GM23338 (cell line): ENCODE data around the gene CHCHD5. TPM values are rescaled to one million over a fixed set of nuclear protein-coding genes. Genes with fewer than 3 reads are reported as not detected.

Experiments
- polyA plus RNA-seq: library from polyadenylated mRNA; unstranded; fragments of >200 nt; fragmentation: Nextera tagmentation; extraction: Ambion mirVana; gene quantifications from 2 replicates; pipeline ENCODE4 v1.2.1, GENCODE V29; 2016
- small RNA-seq: library from RNA; depleted of rRNA; stranded (forward); fragments of <200 nt; gene quantifications from one replicate; pipeline ENCODE3, GENCODE V24; 2014; ENCODE audit warnings: low replicate concordance
- total RNA-seq: library from RNA; depleted of rRNA; stranded (reverse); fragments of >200 nt; shearing (Covaris generic); gene quantifications from 2 replicates; pipeline ENCODE4 v1.2.3, GENCODE V29; 2014; rRNA removed

CHCHD5 gene
- total and polyA plus RNA-seq, 2 experiments from 2014 or later: 15.5 to 69.9 TPM

Small RNA genes lying within 50 kb of the gene (small RNA-seq; reads per million reads assigned to genes)
- not detected for gene RF00019

Other genes starting within 250 kb of the CHCHD5 start
- 4.9 and 8.6 TPM in 2 replicates for gene RGPD8, start 151.0 kb upstream of the CHCHD5 start, total RNA-seq
- 0.54 and 1.1 TPM in 2 replicates for gene RGPD8, start 151.0 kb upstream of the CHCHD5 start, polyA plus RNA-seq
- 34.6 and 43.9 TPM in 2 replicates for gene TTL, start 102.5 kb upstream of the CHCHD5 start, total RNA-seq
- 10.1 and 10.4 TPM in 2 replicates for gene TTL, start 102.5 kb upstream of the CHCHD5 start, polyA plus RNA-seq
- gene POLR1B, start 42.1 kb upstream of the CHCHD5 start, total RNA-seq: 43.5 and 58.3 TPM in 2 replicates
- 15.4 and 16.2 TPM in 2 replicates for gene POLR1B, start 42.1 kb upstream of the CHCHD5 start, polyA plus RNA-seq
- 81.9 and 84.3 TPM in 2 replicates for gene SLC20A1, start 61.3 kb downstream of the CHCHD5 start, total RNA-seq
- gene SLC20A1, start 61.3 kb downstream of the CHCHD5 start, polyA plus RNA-seq: 50.1 and 52.9 TPM in 2 replicates
- not detected in 2 replicates for gene NT5DC4, start 136.4 kb downstream of the CHCHD5 start, total RNA-seq
- gene NT5DC4, start 136.4 kb downstream of the CHCHD5 start, polyA plus RNA-seq: not detected in 2 replicates
- 15.1 and 16.2 TPM in 2 replicates for gene CKAP2L, start 180.0 kb downstream of the CHCHD5 start, total RNA-seq
- 28.6 and 30.2 TPM in 2 replicates for gene CKAP2L, start 180.0 kb downstream of the CHCHD5 start, polyA plus RNA-seq
- 0.19 and 0.73 TPM in 2 replicates for gene IL1A, start 199.9 kb downstream of the CHCHD5 start, total RNA-seq
- 0.47 and 0.65 TPM in 2 replicates for gene IL1A, start 199.9 kb downstream of the CHCHD5 start, polyA plus RNA-seq